IMR-90 (cell line): ENCODE measurements around the gene ATG10. TPM values are rescaled to one million over a fixed set of nuclear protein-coding genes. Genes with fewer than 3 reads are reported as not detected.

Experiments used
- ATAC-seq: fragments of 200-7000 bp; cut with Tn5 transposase; 2 replicates; pipeline ENCODE4 v1.9.1; 2020; ENCODE audit warnings: low read depth, mild to moderate bottlenecking, moderate library complexity
- BruUV-seq: library from RNA; stranded (reverse); fragments of 400-500 nt; replicated peaks from 2 replicates; lab custom pipeline; 2021; lab: Mats Ljungman, UMichigan
- CTCF ChIA-PET: fragments of 300-600 bp; formaldehyde crosslinking; extraction: SDS; loops from one replicate; lab custom pipeline; 2021; ENCODE audit warnings: antibody characterized with exemption; lab: Yijun Ruan, JAX
- POLR2A ChIA-PET: fragments of 300-600 bp; sonication (Branson Sonifier 250); formaldehyde crosslinking; loops from one replicate; lab custom pipeline; 2022; ENCODE audit warnings: antibody characterized with exemption; ENCODE audit not compliant: unreplicated experiment; lab: Charles Lee
- DNase-seq: peaks from one replicate; pipeline ENCODE4 v3.0.0; 2013
- H2AFZ ChIP-seq: replicated peaks from 2 replicates; pipeline ENCODE3; 2013; ENCODE audit warnings: low read length, mild to moderate bottlenecking; ENCODE audit not compliant: poor library complexity
- H2AK5ac ChIP-seq: 2 replicates; pipeline ENCODE4 v1.6.1; 2013; ENCODE audit warnings: low read depth, low read length, inconsistent platforms
- H2AK9ac ChIP-seq: replicated peaks from 2 replicates; pipeline ENCODE3; 2013; ENCODE audit warnings: mild to moderate bottlenecking, low read depth, low read length, moderate library complexity; ENCODE audit not compliant: poor library complexity
- H2BK120ac ChIP-seq: 2 replicates; pipeline ENCODE4 v1.6.1; 2013; ENCODE audit warnings: low read depth, low read length, inconsistent platforms
- H2BK15ac ChIP-seq: 3 replicates; pipeline ENCODE4 v1.6.1; 2013; ENCODE audit warnings: low read depth, low read length, inconsistent platforms
- H2BK20ac ChIP-seq: 2 replicates; pipeline ENCODE4 v1.6.1; 2013; ENCODE audit warnings: low read depth, mild to moderate bottlenecking, inconsistent platforms, low read length, moderate library complexity
- H2BK5ac ChIP-seq: 2 replicates; pipeline ENCODE4 v1.6.1; 2013; ENCODE audit warnings: mild to moderate bottlenecking, low read depth, low read length, inconsistent platforms; ENCODE audit not compliant: poor library complexity, severe bottlenecking
- H3K14ac ChIP-seq: replicated peaks from 2 replicates; pipeline ENCODE4 v1.6.1; 2013; ENCODE audit warnings: low read depth, low read length, inconsistent platforms
- H3K18ac ChIP-seq: 2 replicates; pipeline ENCODE4 v1.6.1; 2013; ENCODE audit warnings: low read depth, low read length, control low read depth
- H3K23ac ChIP-seq: 2 replicates; pipeline ENCODE4 v1.6.1; 2013; ENCODE audit warnings: low read depth, low read length, inconsistent platforms
- H3K27ac ChIP-seq: 2 replicates; pipeline ENCODE4 v1.5.1; 2013; ENCODE audit warnings: mild to moderate bottlenecking, control low read depth, low read length; ENCODE audit not compliant: insufficient read depth
- H3K27me3 ChIP-seq: 2 replicates; pipeline ENCODE4 v1.6.1; 2013; ENCODE audit warnings: low read length; ENCODE audit not compliant: control insufficient read depth, insufficient read depth
- H3K36me3 ChIP-seq: 2 replicates; pipeline ENCODE4 v1.6.1; 2013; ENCODE audit warnings: low read length, mixed read lengths; ENCODE audit not compliant: control insufficient read depth, insufficient read depth
- H3K4ac ChIP-seq: 2 replicates; pipeline ENCODE4 v1.6.1; 2013; ENCODE audit warnings: low read depth, low read length, inconsistent platforms
- H3K4me1 ChIP-seq: 2 replicates; pipeline ENCODE4 v1.6.1; 2013; ENCODE audit warnings: low read length, mixed read lengths; ENCODE audit not compliant: control insufficient read depth, insufficient read depth
- H3K4me2 ChIP-seq: 2 replicates; pipeline ENCODE4 v1.6.1; 2013; ENCODE audit warnings: low read depth, mild to moderate bottlenecking, control low read depth, low read length, moderate library complexity
- H3K4me3 ChIP-seq: 2 replicates; pipeline ENCODE4 v1.5.1; 2013; ENCODE audit warnings: low read depth, mild to moderate bottlenecking, control low read depth, low read length, moderate library complexity; ENCODE audit not compliant: insufficient read depth
- H3K56ac ChIP-seq: 2 replicates; pipeline ENCODE4 v1.6.1; 2013; ENCODE audit warnings: low read length, inconsistent platforms; ENCODE audit not compliant: insufficient read depth; ENCODE audit errors: extremely low read depth
- H3K79me1 ChIP-seq, 2 experiments: 2 replicates each; pipeline ENCODE4 v1.6.1; 2013; ENCODE audit warnings: low read length in 2 of 2, inconsistent platforms in 1 of 2, low read depth in 1 of 2
- H3K9ac ChIP-seq: 2 replicates; pipeline ENCODE4 v1.6.1; 2013; ENCODE audit warnings: low read depth, low read length, control low read depth
- H3K9me1 ChIP-seq: 2 replicates; pipeline ENCODE4 v1.6.1; 2013; ENCODE audit warnings: low read length, inconsistent platforms; ENCODE audit not compliant: insufficient read depth
- H3K9me3 ChIP-seq: 2 replicates; pipeline ENCODE4 v1.6.1; 2013; ENCODE audit warnings: low read length; ENCODE audit not compliant: control insufficient read depth, insufficient read depth
- H4K20me1 ChIP-seq: 2 replicates; pipeline ENCODE4 v1.6.1; 2013; ENCODE audit warnings: low read length, inconsistent platforms; ENCODE audit not compliant: insufficient read depth
- H4K5ac ChIP-seq: 2 replicates; pipeline ENCODE4 v1.6.1; 2013; ENCODE audit warnings: mild to moderate bottlenecking, low read depth, low read length, control low read depth
- H4K8ac ChIP-seq, 2 experiments: 2 replicates each; pipeline ENCODE4 v1.6.1; 2013; ENCODE audit warnings: low read depth in 2 of 2, low read length in 2 of 2, control low read depth in 1 of 2, inconsistent platforms in 1 of 2
- H4K91ac ChIP-seq: 2 replicates; pipeline ENCODE4 v1.6.1; 2013; ENCODE audit warnings: low read depth, low read length, inconsistent platforms; ENCODE audit not compliant: insufficient read depth
- BHLHE40 ChIP-seq: fragments of 150-350 bp; IDR thresholded peaks from 2 replicates; pipeline ENCODE4 v1.6.1; 2016; ENCODE audit warnings: mild to moderate bottlenecking, low read depth, low read length
- CEBPB ChIP-seq: IDR thresholded peaks from 2 replicates; pipeline ENCODE4 v1.6.1; 2012; ENCODE audit warnings: low read depth, low read length, improper control_type of control experiment
- CHD1 ChIP-seq: IDR thresholded peaks from 2 replicates; pipeline ENCODE4 v1.6.1; 2012; ENCODE audit warnings: low read depth, low read length, improper control_type of control experiment
- FOS ChIP-seq: fragments of 150-350 bp; IDR thresholded peaks from 2 replicates; pipeline ENCODE4 v1.6.1; 2016; ENCODE audit warnings: low read depth, low read length
- MXI1 ChIP-seq: IDR thresholded peaks from 2 replicates; pipeline ENCODE4 v1.6.1; 2012; ENCODE audit warnings: low read depth, mild to moderate bottlenecking, low read length, moderate library complexity, borderline replicate concordance
- POLR2A ChIP-seq: IDR thresholded peaks from 2 replicates; pipeline ENCODE4 v1.6.1; 2012; ENCODE audit warnings: mild to moderate bottlenecking, low read depth, low read length
- WGBS, 2 experiments: methylation state at CpG; one replicate each; pipeline versions ENCODE4 v1.1.5 to v1.1.7; 2013; ENCODE audit warnings: missing lambda C conversion rate in 2 of 2; ENCODE audit not compliant: insufficient read length in 1 of 2; ENCODE audit errors: extremely low coverage in 2 of 2; 5-methylcytosine and 5-hydroxymethylcytosine counted together
- dilution Hi-C: fragments of 300-500 bp; cut with HindIII; formaldehyde crosslinking; loops from one replicate; pipeline ENCODE4 v1.14.3; 2018; ENCODE audit warnings: low sequenced_read_pairs; ENCODE audit not compliant: unreplicated experiment
- in situ Hi-C: fragments of 300-500 bp; cut with MboI; formaldehyde crosslinking; loops from 3 replicates; pipeline ENCODE4 v1.14.3; 2019; ENCODE audit warnings: low sequenced_read_pairs, inconsistent platforms, mixed read lengths
- intact Hi-C: fragments of 100-400 bp; cut with micrococcal nuclease; formaldehyde crosslinking; loops from 2 replicates; pipeline ENCODE4 v1.10.0; 2022
- polyA plus RNA-seq, 3 experiments: library from polyadenylated mRNA; depleted of rRNA; stranded (reverse); fragments of >200 nt; gene quantifications; 2 replicates each; pipeline ENCODE4 v1.2.3, GENCODE V29; 2012; ENCODE audit warnings: low replicate concordance in 1 of 3
- total RNA-seq: library from RNA; depleted of rRNA; stranded (reverse); fragments of >200 nt; gene quantifications from 2 replicates; pipeline ENCODE4 v1.2.3, GENCODE V29; 2012
- TF ChIP-seq, protein P1 (sequence below): fragments of 150-350 bp; IDR thresholded peaks from 2 replicates; pipeline ENCODE4 v1.6.1; 2017; ENCODE audit warnings: mild to moderate bottlenecking, antibody characterized with exemption, low read length, low read depth

Gene ATG10
- total and polyA plus RNA-seq, 2 of the 4 experiments (the other 2 are of a cell fraction): 3.4 to 8.1 TPM

GRCh38 chr5:82147860-82148573 is 176.2 kb downstream of the ATG10 start:
- Histone ChIP-seq H3K9ac (no peak overlapping the region), H3K4me2 (no peak overlapping the region), H4K5ac (no peak overlapping the region), H2AK5ac (no peak overlapping the region), H4K91ac (no peak overlapping the region), H4K20me1 (no peaks in the 10 kb centered on the region), H2AK9ac (no peak overlapping the region), H2BK120ac (no peak overlapping the region), H3K36me3 (no peaks in the 10 kb centered on the region), H4K8ac (no peak overlapping the region), H3K14ac (no peak overlapping the region), H3K23ac (no peak overlapping the region), H2BK15ac (no peak overlapping the region), H3K4me3 (no peak overlapping the region), H3K27ac (no peak overlapping the region), H3K9me1 (no peaks in the 10 kb centered on the region), H3K4ac (no peak overlapping the region), H2BK5ac (no peak overlapping the region), H3K18ac (no peak overlapping the region), H3K9me3 (no peaks in the 10 kb centered on the region), H2BK20ac (no peak overlapping the region), H3K4me1 (no peaks in the 10 kb centered on the region), H3K56ac (no peak overlapping the region), H3K27me3 (no peaks in the 10 kb centered on the region), H2AFZ (no peak overlapping the region), H3K79me1 (no peaks in the 10 kb centered on the region; a peak in 1 of 4 replicates)
- ChIA-PET CTCF (no interaction called here), POLR2A (no interaction called here)
- TF ChIP-seq, protein P1, sequence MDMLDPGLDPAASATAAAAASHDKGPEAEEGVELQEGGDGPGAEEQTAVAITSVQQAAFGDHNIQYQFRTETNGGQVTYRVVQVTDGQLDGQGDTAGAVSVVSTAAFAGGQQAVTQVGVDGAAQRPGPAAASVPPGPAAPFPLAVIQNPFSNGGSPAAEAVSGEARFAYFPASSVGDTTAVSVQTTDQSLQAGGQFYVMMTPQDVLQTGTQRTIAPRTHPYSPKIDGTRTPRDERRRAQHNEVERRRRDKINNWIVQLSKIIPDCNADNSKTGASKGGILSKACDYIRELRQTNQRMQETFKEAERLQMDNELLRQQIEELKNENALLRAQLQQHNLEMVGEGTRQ: no peak
- TF ChIP-seq CEBPB (peak; percentile 97), CHD1 (no peak), FOS (no peak; the same call in 1 of the 2 replicates), MXI1 (no peak), BHLHE40 (no peak), POLR2A (no peak)
- DNase-seq (peak; percentile 89), ATAC-seq (peak; percentile 66)
- BruUV-seq: no TSS peak
- in situ Hi-C loops (no loop called here), intact Hi-C loops (no loop called here), dilution Hi-C loops (no loop called here)
- 75% methylated on average over 1 of the region's 1 CpG; no CpG with 5 or more reads in 1 of the 2 experiments for WGBS, 2 experiments
